Brain microvascular endothelial cell (primary cell): ENCODE measurements around the gene IGFL4.
A peak's percentile ranks its signal among the peaks of the same experiment; 100 is the strongest.

Experiments
- DNase-seq: peaks from one replicate; pipeline ENCODE4 v3.0.0-alpha.2; 2020
- H3K27ac ChIP-seq: fragments of 250-450 bp; sonication (Bioruptor Pico); 2 replicates; pipeline ENCODE4 v1.5.1; 2020; ENCODE audit warnings: mild to moderate bottlenecking, moderate library complexity
- H3K27me3 ChIP-seq: fragments of 250-450 bp; sonication (Bioruptor Pico); replicated peaks from 2 replicates; pipeline ENCODE4 v1.5.1; 2020; ENCODE audit warnings: mild to moderate bottlenecking
- H3K36me3 ChIP-seq: fragments of 250-450 bp; sonication (Bioruptor Pico); replicated peaks from 2 replicates; pipeline ENCODE4 v1.5.1; 2020; ENCODE audit warnings: mild to moderate bottlenecking
- H3K4me3 ChIP-seq: 2 replicates; pipeline ENCODE4 v1.5.1; 2011; ENCODE audit warnings: low read depth, mild to moderate bottlenecking, control low read depth, low read length, moderate library complexity
- CTCF ChIP-seq: IDR thresholded peaks from 2 replicates; pipeline ENCODE4 v1.5.1; 2011; ENCODE audit warnings: low read depth, mild to moderate bottlenecking, moderate library complexity, low read length, control low read depth, inconsistent platforms; ENCODE audit errors: missing control alignments
- in situ Hi-C: cut with HindIII; loops from 2 replicates; pipeline ENCODE4 v1.10.0; 2017; ENCODE audit warnings: low sequenced_read_pairs, low pct_ligation_motif_present

IGFL4 gene

DNA sequence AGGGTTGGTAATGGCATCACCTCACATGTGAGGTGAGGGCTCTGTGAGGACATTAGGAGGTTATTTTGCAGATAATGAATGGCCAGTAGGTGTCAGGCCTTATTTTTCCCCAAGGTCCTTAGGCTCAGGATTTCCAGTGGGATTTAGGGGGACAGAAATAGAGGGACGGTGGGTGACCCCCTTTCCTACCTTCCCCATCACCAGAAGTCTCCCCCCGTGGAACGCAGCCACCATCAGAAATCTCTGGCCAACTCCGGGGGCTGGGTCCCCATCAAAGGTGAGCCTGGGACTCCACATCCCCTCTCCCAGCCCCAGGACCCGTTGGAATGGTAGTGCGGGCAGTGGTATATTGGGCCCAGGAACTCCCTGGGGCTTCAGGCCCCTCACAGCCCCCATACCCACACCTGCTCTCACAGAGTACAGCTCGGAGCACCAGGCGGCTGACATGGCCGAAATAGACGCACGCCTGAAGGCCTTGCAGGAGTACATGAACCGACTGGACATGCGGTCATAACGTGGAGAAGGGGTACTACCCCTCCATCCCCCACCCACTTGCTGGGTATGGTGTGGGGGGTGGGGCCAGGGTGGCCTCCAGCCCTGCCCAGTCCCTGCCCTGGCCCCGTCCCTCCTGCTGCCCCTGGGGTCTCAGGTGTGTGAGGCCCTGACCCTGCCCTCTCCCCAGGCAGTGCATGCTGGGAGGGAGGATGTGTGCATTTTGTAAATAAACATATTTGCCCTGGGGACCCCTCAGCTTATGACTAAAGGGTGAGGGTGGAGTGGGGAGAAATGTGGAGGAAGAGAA, 22.7 kb downstream of the IGFL4 start:
- in situ Hi-C loops = no loop called here
- H3K27ac ChIP-seq = no peak overlapping the region
- TF ChIP-seq CTCF = no peak
- H3K27me3 ChIP-seq = peaks cover 18% of the 10 kb centered on the region
- H3K36me3 ChIP-seq = no peaks in the 10 kb centered on the region
- no peak overlapping the region for H3K4me3 ChIP-seq
- no peak for DNase-seq

DNA sequence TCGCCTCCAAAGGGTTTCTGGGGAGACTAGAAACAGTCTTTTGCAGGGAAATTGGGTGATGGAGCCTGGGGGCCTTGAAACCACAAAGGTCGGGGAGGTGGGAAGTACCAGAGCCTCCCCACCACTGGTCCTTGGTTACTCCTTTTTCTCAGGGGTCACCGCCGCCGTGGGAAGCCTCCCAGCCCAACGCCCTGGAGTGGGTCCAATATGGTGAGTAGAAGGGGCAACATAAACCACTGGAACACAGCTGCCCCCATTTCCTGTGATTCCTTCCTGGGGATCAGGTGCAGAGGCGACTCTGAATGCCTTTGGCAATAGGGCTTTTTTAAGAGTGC, 23.7 kb downstream of the IGFL4 start:
- no peak for DNase-seq
- Histone ChIP-seq H3K4me3 (no peak overlapping the region), H3K27me3 (peaks cover 8% of the 10 kb centered on the region), H3K27ac (no peak overlapping the region), H3K36me3 (no peaks in the 10 kb centered on the region)
- no peak for TF ChIP-seq CTCF
- in situ Hi-C loops = no loop called here

GRCh38 chr19:46016426-46017094, 24.2 kb downstream of the IGFL4 start:
- DNase-seq = peak; percentile 52
- in situ Hi-C loops = no loop called here
- Histone ChIP-seq H3K27me3 (peaks cover 8% of the 10 kb centered on the region), H3K27ac (no peak overlapping the region), H3K36me3 (no peaks in the 10 kb centered on the region), H3K4me3 (peak overlapping the region; percentile 47)
- TF ChIP-seq CTCF = peak; percentile 87

GRCh38 chr19:46015687-46016425, 24.9 kb downstream of the IGFL4 start:
- H3K27me3 ChIP-seq = peaks cover 8% of the 10 kb centered on the region
- H3K36me3 ChIP-seq = no peaks in the 10 kb centered on the region
- no peak for TF ChIP-seq CTCF
- peak overlapping the region; percentile 47 for H3K4me3 ChIP-seq
- in situ Hi-C loops = no loop called here
- H3K27ac ChIP-seq = no peak overlapping the region
- DNase-seq = no peak

GRCh38 chr19:46014941-46015686, 25.7 kb downstream of the IGFL4 start:
- Histone ChIP-seq H3K27ac (no peak overlapping the region), H3K27me3 (peaks cover 8% of the 10 kb centered on the region), H3K4me3 (peak overlapping the region; percentile 9), H3K36me3 (no peaks in the 10 kb centered on the region)
- DNase-seq = no peak
- TF ChIP-seq CTCF = no peak
- in situ Hi-C loops = no loop called here
